Measurements from ENCODE around the gene ITGBL1. TPM values are rescaled to one million over a fixed set of nuclear protein-coding genes. Genes with fewer than 3 reads are reported as not detected.

The ITGBL1 gene
- total and polyA plus RNA-seq, 2 donors (not counting 3 experiments of a cell fraction or from before 2014, with no cell fraction given) = 4.6 to 8.8 TPM

GRCh38 chr13:101514100-101514499 lies 61.6 kb downstream of the ITGBL1 start:
- Histone ChIP-seq H3K9me3 (replicated peaks; ENCODE audit: control insufficient read depth, insufficient read depth, low read length) (no peaks in the 10 kb centered on the region), H3K27ac (ENCODE audit: insufficient read depth, low read depth, low read length) (no peak overlapping the region), H4K20me1 (replicated peaks; ENCODE audit: control insufficient read depth, extremely low read depth, insufficient read depth, low read length) (no peaks in the 10 kb centered on the region), H2AFZ (ENCODE audit: low read depth, low read length) (no peak overlapping the region), H3K9me1 (replicated peaks; ENCODE audit: control insufficient read depth, extremely low read depth, insufficient read depth, low read length) (no peaks in the 10 kb centered on the region), H3K27me3 (ENCODE audit: control insufficient read depth in 2 of 2, insufficient read depth in 2 of 2, low read length in 2 of 2) (no peaks in the 10 kb centered on the region), H3K79me2 (ENCODE audit: control insufficient read depth, insufficient read depth, low read length) (no peaks in the 10 kb centered on the region), H3K36me3 (ENCODE audit: control insufficient read depth in 2 of 2, extremely low read depth in 1 of 2, insufficient read depth in 2 of 2, low read length in 2 of 2) (no peaks in the 10 kb centered on the region), H3K9ac (replicated peaks; ENCODE audit: extremely low read depth, insufficient read depth, low read length) (no peak overlapping the region), H3K4me1 (ENCODE audit: control insufficient read depth, extremely low read depth, insufficient read depth, low read length) (peaks cover 30% of the 10 kb centered on the region), H3K4me3 (replicated peaks in 1 of 3; ENCODE audit: insufficient read depth in 1 of 3, low read depth in 1 of 3, low read length in 3 of 3) (no peak overlapping the region), H3K4me2 (ENCODE audit: insufficient read depth, low read length) (no peak overlapping the region)
- FAIRE-seq = no peak
- no peak for DNase-seq (ENCODE audit: low read depth, low spot score)
- no TSS peak for BruUV-seq (replicated peaks)
- TF ChIP-seq CTCF (IDR thresholded peaks at IDR 0.05; ENCODE audit: extremely low read depth in 1 of 2, insufficient read depth in 1 of 2, low read depth in 1 of 2, low read length in 2 of 2) (no peak), JUN (IDR thresholded peaks at IDR 0.05; ENCODE audit: borderline replicate concordance, insufficient read depth, insufficient read length, low read depth) (no peak), EZH2 (IDR thresholded peaks at IDR 0.05; ENCODE audit: borderline replicate concordance, low read depth, low read length, severe bottlenecking) (no peak), MAX (IDR thresholded peaks at IDR 0.05; ENCODE audit: insufficient read depth, insufficient read length) (no peak), MYC (IDR thresholded peaks at IDR 0.05; ENCODE audit: low read depth, low read length) (no peak), GATA2 (IDR thresholded peaks at IDR 0.05; ENCODE audit: insufficient read depth, insufficient read length, low read depth, low read length) (no peak), POLR2A (IDR thresholded peaks at IDR 0.05; ENCODE audit: low read depth, low read length) (no peak), POLR2AphosphoS5 (IDR thresholded peaks at IDR 0.05; ENCODE audit: insufficient read depth, low read depth, low read length) (no peak), FOS (IDR thresholded peaks at IDR 0.05; ENCODE audit: borderline replicate concordance, insufficient read depth, low read length) (no peak)
- POLR2A ChIA-PET = no interaction called here
- intact Hi-C loops (cut with micrococcal nuclease) = loop anchor here (1.0 to 5.0 kb wide), 4 partner anchors 65 to 403 kb away; no protein-coding TSS in a partner anchor
- CTCF ChIA-PET = interaction anchor here (0.6 to 4.0 kb wide), 27 partner anchors 9 to 1042 kb away, joined by 3 to 129 read pairs (median 4); no protein-coding TSS in a partner anchor
- dilution Hi-C loops (cut with MboI; ENCODE audit: extremely low pct_ligation_motif_present, low sequenced_read_pairs) = loop anchor here (25.0 kb wide), 1 partner anchor 248 kb away; no protein-coding TSS in a partner anchor

Data from endothelial cell of umbilical vein (primary cell).